HCT116 (cell line): ENCODE results near the gene MAPK14. TPM values are rescaled to one million over a fixed set of nuclear protein-coding genes. Genes with fewer than 3 reads are reported as not detected.

Source experiments
- ATAC-seq: fragments of 200-7000 bp; cut with Tn5 transposase; 2 replicates; pipeline ENCODE4 v1.9.1; 2020; ENCODE audit warnings: mild to moderate bottlenecking, moderate library complexity
- BruUV-seq: library from RNA; stranded (reverse); fragments of 400-500 nt; replicated peaks from 2 replicates; lab custom pipeline; 2021; lab: Mats Ljungman, UMichigan
- CTCF ChIA-PET: fragments of 300-600 bp; sonication (Branson Sonifier 250); formaldehyde crosslinking; loops from one replicate; lab custom pipeline; 2021; ENCODE audit warnings: antibody characterized with exemption; lab: Charles Lee
- POLR2A ChIA-PET: fragments of 300-600, 350-600 bp; sonication (Branson Sonifier 250); formaldehyde crosslinking; loops from one replicate; lab custom pipeline; 2021; ENCODE audit warnings: antibody characterized with exemption; lab: Charles Lee
- RAD21 ChIA-PET, 2 experiments: fragments of 300-600 bp; sonication (Branson Sonifier 250); formaldehyde crosslinking; loops; one replicate each; lab custom pipeline; 2023; ENCODE audit warnings: low total read pairs in 2 of 2; ENCODE audit not compliant: uncharacterized antibody in 2 of 2, unreplicated experiment in 2 of 2, low non-redundant PET in 1 of 2; lab: Charles Lee
- DNase-seq: peaks from one replicate; pipeline ENCODE4 v3.0.0-alpha.2; 2010; ENCODE audit warnings: low read depth, low spot score
- H2AFZ ChIP-seq: fragments of 200-600 bp; shearing (Covaris generic), sonication (generic); 2 replicates; pipeline ENCODE4 v1.6.1; 2017; ENCODE audit warnings: low read depth, mixed run types, mixed read lengths, antibody characterized with exemption, low read length; ENCODE audit not compliant: poor library complexity, severe bottlenecking
- H3K27ac ChIP-seq: 2 replicates; pipeline ENCODE4 v1.5.1; 2012; ENCODE audit warnings: low read depth, low read length
- H3K27me3 ChIP-seq: fragments of 200-600 bp; sonication (generic); 2 replicates; pipeline ENCODE4 v1.6.1; 2016; ENCODE audit warnings: mixed run types, low read length, mixed read lengths; ENCODE audit not compliant: insufficient read depth
- H3K36me3 ChIP-seq, 2 experiments: fragments of 200-500 bp in 1 of 2; fragments of 200-600 bp in 1 of 2; sonication (Bioruptor generic) in 1 of 2; sonication (generic) in 1 of 2; 2 replicates each; pipeline versions ENCODE4 v1.5.1 to v1.6.1; 2014 to 2016; ENCODE audit warnings: low read length in 2 of 2, inconsistent platforms in 1 of 2, mixed read lengths in 1 of 2, mixed run types in 1 of 2; ENCODE audit not compliant: insufficient read depth in 2 of 2, control insufficient read depth in 1 of 2
- H3K4me1 ChIP-seq, 2 experiments: fragments of 200-600 bp in 1 of 2; sonication (generic) in 1 of 2; 2 replicates each; pipeline versions ENCODE4 v1.5.1 to v1.6.1; 2012 to 2017; ENCODE audit warnings: low read length in 2 of 2, inconsistent platforms in 1 of 2, mild to moderate bottlenecking in 1 of 2, mixed read lengths in 1 of 2, mixed run types in 1 of 2, moderate library complexity in 1 of 2; ENCODE audit not compliant: insufficient read depth in 2 of 2, control insufficient read depth in 1 of 2
- H3K4me2 ChIP-seq: fragments of 200-600 bp; sonication (generic); 2 replicates; pipeline ENCODE4 v1.6.1; 2017; ENCODE audit warnings: mixed run types, low read length, mixed read lengths
- H3K4me3 ChIP-seq, 2 experiments: fragments of 200-600 bp in 1 of 2; sonication (generic) in 1 of 2; replicated peaks in 1 of 2; 2 replicates each; pipeline ENCODE4 v1.5.1; 2011 to 2016; ENCODE audit warnings: low read length in 2 of 2, control low read depth in 1 of 2, low read depth in 1 of 2, mild to moderate bottlenecking in 1 of 2, mixed read lengths in 1 of 2, mixed run types in 1 of 2
- H3K79me2 ChIP-seq: fragments of 200-600 bp; sonication (generic); 2 replicates; pipeline ENCODE4 v1.6.1; 2017; ENCODE audit warnings: mild to moderate bottlenecking, mixed run types, low read length, moderate library complexity, mixed read lengths; ENCODE audit not compliant: insufficient read depth
- H3K9ac ChIP-seq: fragments of 200-600 bp; sonication (generic); 2 replicates; pipeline ENCODE4 v1.6.1; 2016; ENCODE audit warnings: low read length, mixed read lengths
- H3K9me2 ChIP-seq: fragments of 200-600 bp; sonication (generic), shearing (Covaris generic); 2 replicates; pipeline ENCODE4 v1.6.1; 2017; ENCODE audit warnings: mixed run types, mild to moderate bottlenecking, moderate library complexity; ENCODE audit not compliant: insufficient read depth
- H3K9me3 ChIP-seq, 2 experiments: fragments of 200-500 bp in 1 of 2; fragments of 200-600 bp in 1 of 2; sonication (Bioruptor generic) in 1 of 2; sonication (generic) in 1 of 2; 2 replicates each; pipeline ENCODE4 v1.6.1; 2014 to 2017; ENCODE audit warnings: low read length in 2 of 2, mixed read lengths in 2 of 2, inconsistent platforms in 1 of 2, low read depth in 1 of 2, mild to moderate bottlenecking in 1 of 2, mixed run types in 1 of 2, moderate library complexity in 1 of 2; ENCODE audit not compliant: control insufficient read depth in 1 of 2, insufficient read depth in 1 of 2
- H4K20me1 ChIP-seq: fragments of 200-600 bp; sonication (generic), shearing (Covaris generic); 2 replicates; pipeline ENCODE4 v1.6.1; 2017; ENCODE audit warnings: mixed run types, mild to moderate bottlenecking, moderate library complexity; ENCODE audit not compliant: insufficient read depth
- ATF3 ChIP-seq: IDR thresholded peaks from 2 replicates; pipeline ENCODE4 v1.6.1; 2012
- CBX3 ChIP-seq: IDR thresholded peaks from 2 replicates; pipeline ENCODE4 v1.6.1; 2012; ENCODE audit warnings: low read depth
- CTCF ChIP-seq, 3 experiments: fragments of 200-600 bp in 1 of 3; sonication (generic) in 1 of 3; IDR thresholded peaks in 2 of 3; conservative IDR thresholded peaks in 1 of 3; 2 replicates each; pipeline ENCODE4 v1.5.1; 2012 to 2017; ENCODE audit warnings: low read depth in 2 of 3, low read length in 2 of 3, antibody characterized with exemption in 1 of 3, borderline replicate concordance in 1 of 3, control low read depth in 1 of 3, mild to moderate bottlenecking in 1 of 3, mixed read lengths in 1 of 3, mixed run types in 1 of 3, moderate library complexity in 1 of 3; ENCODE audit not compliant: insufficient read depth in 1 of 3
- EGR1 ChIP-seq: IDR thresholded peaks from 2 replicates; pipeline ENCODE4 v1.6.1; 2012; ENCODE audit warnings: low read depth
- ELF1 ChIP-seq: IDR thresholded peaks from 2 replicates; pipeline ENCODE4 v1.6.1; 2012; ENCODE audit warnings: low read depth, borderline replicate concordance
- EZH2 ChIP-seq: fragments of 200-600 bp; sonication (generic); IDR thresholded peaks from 2 replicates; pipeline ENCODE4 v1.6.1; 2017; ENCODE audit warnings: antibody characterized with exemption, mixed run types
- EZH2phosphoT487 ChIP-seq: fragments of 200-600 bp; IDR thresholded peaks from 2 replicates; pipeline ENCODE4 v1.6.1; 2018; ENCODE audit warnings: antibody characterized with exemption, borderline replicate concordance
- MAX ChIP-seq: IDR thresholded peaks from 2 replicates; pipeline ENCODE4 v1.6.1; 2012
- RAD21 ChIP-seq: IDR thresholded peaks from 2 replicates; pipeline ENCODE4 v1.6.1; 2012; ENCODE audit warnings: low read depth, mild to moderate bottlenecking
- REST ChIP-seq: IDR thresholded peaks from 2 replicates; pipeline ENCODE4 v1.6.1; 2012; ENCODE audit warnings: low read depth
- SP1 ChIP-seq: IDR thresholded peaks from 2 replicates; pipeline ENCODE4 v1.6.1; 2012; ENCODE audit warnings: low read depth
- TCF7L2 ChIP-seq: IDR thresholded peaks from 2 replicates; pipeline ENCODE4 v1.7.0; 2011; ENCODE audit warnings: borderline replicate concordance, inconsistent platforms; ENCODE audit not compliant: insufficient read depth, insufficient read length; ENCODE audit errors: extremely low read depth
- YY1 ChIP-seq: IDR thresholded peaks from 2 replicates; pipeline ENCODE4 v1.6.1; 2011; ENCODE audit warnings: low read length, low read depth, moderate library complexity, mild to moderate bottlenecking; ENCODE audit not compliant: insufficient replicate concordance; ENCODE audit errors: extremely low read depth
- ZFX ChIP-seq: fragments of 450-650 bp; IDR thresholded peaks from 2 replicates; pipeline ENCODE4 v1.6.1; 2017
- intact Hi-C: fragments of 100-400 bp; cut with micrococcal nuclease; formaldehyde crosslinking; loops from 2 replicates; pipeline ENCODE4 v1.10.0; 2022
- total RNA-seq: library from RNA; stranded (reverse); gene quantifications from one replicate; pipeline ENCODE4 v1.2.1, GENCODE V29; 2021; ENCODE audit not compliant: unreplicated experiment

Gene MAPK14
- total RNA-seq, 1 experiment from 2014 or later: 34.2 TPM

DNA sequence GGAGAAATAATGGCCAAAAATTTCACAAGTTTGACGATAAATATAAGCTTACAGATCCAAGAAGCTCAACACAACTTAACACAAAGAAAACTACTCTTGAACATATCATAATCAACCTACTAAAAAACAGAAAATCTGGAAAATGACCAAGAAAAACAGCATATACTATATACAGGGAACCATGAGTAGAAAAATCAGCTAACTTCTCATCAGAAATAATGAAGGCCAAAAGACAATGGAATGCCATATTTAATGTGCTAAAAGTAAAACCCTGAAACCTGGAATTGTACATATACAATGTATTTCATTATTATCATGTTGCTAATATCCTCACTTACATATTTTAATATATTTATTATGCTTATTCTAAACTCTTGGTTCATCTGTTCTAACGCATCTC lies 128.1 kb downstream of the MAPK14 start:
- POLR2A ChIA-PET: no interaction called here
- RAD21 ChIA-PET: no interaction called here
- H3K27ac ChIP-seq: no peak overlapping the region
- H3K9me3 ChIP-seq: peaks cover 0 to 8% of the 10 kb centered on the region in 2 experiments; a peak in 3 of 4 replicates
- no peaks in the 10 kb centered on the region for H3K79me2 ChIP-seq
- no peaks in the 10 kb centered on the region for H3K36me3 ChIP-seq
- H3K27me3 ChIP-seq: no peaks in the 10 kb centered on the region
- H3K4me3 ChIP-seq: no peak overlapping the region
- no peak overlapping the region for H3K9ac ChIP-seq
- no TSS peak for BruUV-seq
- no peaks in the 10 kb centered on the region for H4K20me1 ChIP-seq
- 0 out of 4 replicates have a peak, but pooled peaks cover 0 to 2% of the 10 kb centered on the region in 2 experiments for H3K4me1 ChIP-seq
- TF ChIP-seq ZFX (no peak), TCF7L2 (no peak)
- CTCF ChIA-PET: no interaction called here
- no peak overlapping the region for H3K4me2 ChIP-seq
- intact Hi-C loops: no loop called here
- DNase-seq (no peak), ATAC-seq (no peak)
- no peak overlapping the region for H2AFZ ChIP-seq
- H3K9me2 ChIP-seq: no peaks in the 10 kb centered on the region

DNA sequence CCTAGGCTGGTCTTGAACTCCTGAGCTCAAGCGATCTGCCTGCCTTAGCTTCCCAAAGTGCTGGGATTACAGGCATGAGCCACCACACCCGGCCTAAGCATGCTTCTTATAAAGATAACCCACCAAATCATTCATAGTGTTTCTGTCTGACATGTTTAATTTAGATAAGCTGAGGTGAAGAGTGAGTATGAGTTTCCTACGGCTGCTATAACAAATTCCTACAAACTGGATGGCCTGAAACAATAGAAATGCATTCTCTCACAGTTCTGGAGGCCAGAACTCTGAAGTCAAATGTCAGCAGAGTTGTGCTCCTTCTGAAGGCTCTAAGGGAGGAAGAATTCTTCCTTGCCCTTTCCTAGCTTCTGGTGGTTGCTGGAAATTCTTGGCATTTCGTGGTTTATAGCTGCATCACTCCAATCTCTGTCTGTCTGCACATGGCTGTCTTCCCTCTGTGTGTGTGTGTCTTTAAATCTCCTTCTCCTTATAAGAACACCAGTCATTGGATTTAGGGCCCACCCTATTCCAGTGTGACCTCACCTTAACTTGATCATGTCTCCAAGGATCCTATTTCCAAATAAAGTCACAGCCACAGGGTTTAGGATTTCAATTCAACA lies 132.6 kb downstream of the MAPK14 start:
- no peak for ATAC-seq
- Histone ChIP-seq H3K27me3 (no peaks in the 10 kb centered on the region), H3K4me2 (no peak overlapping the region), H2AFZ (no peak overlapping the region), H3K9ac (no peak overlapping the region), H3K27ac (no peak overlapping the region), H3K4me1 (no peaks in the 10 kb centered on the region), H3K9me2 (no peaks in the 10 kb centered on the region), H3K79me2 (no peaks in the 10 kb centered on the region), H3K4me3 (no peak overlapping the region), H3K9me3 (peaks cover 0 to 5% of the 10 kb centered on the region in 2 experiments; a peak in 3 of 4 replicates), H3K36me3 (no peaks in the 10 kb centered on the region), H4K20me1 (no peaks in the 10 kb centered on the region)
- intact Hi-C loops: no loop called here
- TF ChIP-seq CTCF (IDR thresholded peaks at IDR 0.05 in 2 of 3, conservative IDR thresholded peaks at IDR 0.05 in 1 of 3; ENCODE audit: borderline replicate concordance in 1 of 3, insufficient read depth in 1 of 3, low read depth in 2 of 3, low read length in 2 of 3): no peak
- no peak for TF ChIP-seq SP1
- TF ChIP-seq ELF1: no peak
- no peak for TF ChIP-seq CBX3
- TF ChIP-seq EZH2phosphoT487: no peak
- no peak for TF ChIP-seq ATF3
- no peak for TF ChIP-seq TCF7L2
- TF ChIP-seq EZH2: no peak
- TF ChIP-seq MAX: no peak
- TF ChIP-seq EGR1: no peak
- TF ChIP-seq REST: no peak
- no peak for TF ChIP-seq YY1
- no peak for TF ChIP-seq RAD21
- ChIA-PET RAD21 (no interaction called here), POLR2A (interaction anchor here (0.6 kb wide), 1 partner anchor 140 kb away, joined by 4 read pairs; no protein-coding TSS in a partner anchor), CTCF (no interaction called here)
- no TSS peak for BruUV-seq
- no peak for DNase-seq
